ENCODE data around the gene POLRMT. TPM values are rescaled to one million over a fixed set of nuclear protein-coding genes. Genes with fewer than 3 reads are reported as not detected.
"Not testable (repeated sequence)": the region's sequence is repeated elsewhere in the genome, so short reads cannot be mapped to it uniquely, and the experiment has no call there.

POLRMT gene
- polyA plus RNA-seq, 1 donor from 2014 or later, result 41.9 TPM

- peaks cover 4% of the 10 kb centered on the region for H3K36me3 Mint-ChIP-seq
- peaks cover 0 to 2% (median 0%) of the 10 kb centered on the region in 3 donors for H3K9me3 Mint-ChIP-seq
- peak overlapping the region; percentile 91 to 98 (median 93) for H3K4me3 Mint-ChIP-seq
- H3K27ac Mint-ChIP-seq, result peak overlapping the region; percentile 94 to 99 (median 97)
- peaks cover 19 to 23% (median 23%) of the 10 kb centered on the region in 3 donors for H3K4me1 Mint-ChIP-seq
- no peaks in the 10 kb centered on the region for H3K27me3 Mint-ChIP-seq
Measured at GRCh38 chr19:632579-633067, 714 bp downstream of the POLRMT start.

GRCh38 chr19:629961-630714 is 3.2 kb downstream of the POLRMT start:
- Mint-ChIP-seq H3K36me3 (peaks cover 5% of the 10 kb centered on the region), H3K4me1 (peaks cover 9 to 20% (median 14%) of the 10 kb centered on the region in 3 donors), H3K27me3 (no peaks in the 10 kb centered on the region), H3K9me3 (no peaks in the 10 kb centered on the region), H3K4me3 (peak overlapping the region in 2 of 4 donors; percentile 39 to 68), H3K27ac (peak overlapping the region in 2 of 3 donors; percentile 53 to 80)

- not testable (repeated sequence) for H3K36me3 Mint-ChIP-seq, H3K9me3 Mint-ChIP-seq
- peaks cover 9 to 20% (median 14%) of the 10 kb centered on the region in 3 donors for H3K4me1 Mint-ChIP-seq
Measured at GRCh38 chr19:629515-629914, 3.8 kb downstream of the POLRMT start.

GRCh38 chr19:628168-628567 is 5.2 kb downstream of the POLRMT start:
- peak overlapping the region in 2 of 4 donors; percentile 16 to 68 for H3K4me3 Mint-ChIP-seq
- peaks cover 0 to 14% (median 12%) of the 10 kb centered on the region in 3 donors for H3K4me1 Mint-ChIP-seq
- H3K27me3 Mint-ChIP-seq, result no peaks in the 10 kb centered on the region
- peak overlapping the region in 1 of 3 donors; percentile 39 for H3K27ac Mint-ChIP-seq
- H3K36me3 Mint-ChIP-seq, result peaks cover 5% of the 10 kb centered on the region
- H3K9me3 Mint-ChIP-seq, result no peaks in the 10 kb centered on the region

More at GRCh38 chr19:629515-629914, 3.8 kb downstream of the POLRMT start:
- H3K27me3 Mint-ChIP-seq, H3K27ac Mint-ChIP-seq: not testable (repeated sequence)
- peak overlapping the region in 1 of 4 donors; percentile 68 for H3K4me3 Mint-ChIP-seq

GRCh38 chr19:626566-626965 is 6.8 kb downstream of the POLRMT start:
- H3K36me3 Mint-ChIP-seq, H3K27ac Mint-ChIP-seq, H3K9me3 Mint-ChIP-seq, H3K27me3 Mint-ChIP-seq: not testable (repeated sequence)
- Mint-ChIP-seq H3K4me1 (peaks cover 0 to 11% (median 7%) of the 10 kb centered on the region in 3 donors), H3K4me3 (peak overlapping the region in 1 of 4 donors; percentile 50)

GRCh38 chr19:625257-625656 is 8.1 kb downstream of the POLRMT start:
- Mint-ChIP-seq H3K27me3 (no peaks in the 10 kb centered on the region), H3K4me1 (peaks cover 0 to 5% (median 4%) of the 10 kb centered on the region in 3 donors), H3K36me3 (peaks cover 5% of the 10 kb centered on the region), H3K27ac (peak overlapping the region in 2 of 3 donors; percentile 7 to 32), H3K4me3 (no peak overlapping the region), H3K9me3 (no peaks in the 10 kb centered on the region)

- H3K27me3 Mint-ChIP-seq, result no peaks in the 10 kb centered on the region
- no peaks in the 10 kb centered on the region for H3K9me3 Mint-ChIP-seq
- H3K4me1 Mint-ChIP-seq, result peaks cover 0 to 5% (median 0%) of the 10 kb centered on the region in 3 donors
- peaks cover 5% of the 10 kb centered on the region for H3K36me3 Mint-ChIP-seq
- H3K27ac Mint-ChIP-seq, result peak overlapping the region in 1 of 3 donors; percentile 70
- H3K4me3 Mint-ChIP-seq, result no peak overlapping the region
Measured at GRCh38 chr19:624433-625109, 8.8 kb downstream of the POLRMT start.

- Mint-ChIP-seq H3K36me3 (peaks cover 6% of the 10 kb centered on the region), H3K4me1 (peaks cover 0 to 3% (median 0%) of the 10 kb centered on the region in 3 donors), H3K4me3 (no peak overlapping the region), H3K27ac (peak overlapping the region in 1 of 3 donors; percentile 70), H3K9me3 (no peaks in the 10 kb centered on the region), H3K27me3 (no peaks in the 10 kb centered on the region)
Measured at GRCh38 chr19:623974-624373, 9.4 kb downstream of the POLRMT start.

GRCh38 chr19:623175-623916 is 10.0 kb downstream of the POLRMT start:
- peaks cover 0 to 2% (median 0%) of the 10 kb centered on the region in 3 donors for H3K4me1 Mint-ChIP-seq
- no peak overlapping the region for H3K4me3 Mint-ChIP-seq
- no peaks in the 10 kb centered on the region for H3K9me3 Mint-ChIP-seq
- H3K36me3 Mint-ChIP-seq, result peaks cover 8% of the 10 kb centered on the region
- no peaks in the 10 kb centered on the region for H3K27me3 Mint-ChIP-seq
- peak overlapping the region in 1 of 3 donors; percentile 70 for H3K27ac Mint-ChIP-seq

- H3K9me3 Mint-ChIP-seq, result no peaks in the 10 kb centered on the region
- H3K4me3 Mint-ChIP-seq, result no peak overlapping the region
- H3K27me3 Mint-ChIP-seq, result no peaks in the 10 kb centered on the region
- H3K4me1 Mint-ChIP-seq, result peaks cover 0 to 2% (median 0%) of the 10 kb centered on the region in 3 donors
- H3K36me3 Mint-ChIP-seq, result peaks cover 6% of the 10 kb centered on the region
- no peak overlapping the region for H3K27ac Mint-ChIP-seq
Measured at GRCh38 chr19:622666-623065, 10.7 kb downstream of the POLRMT start.

GRCh38 chr19:621819-622218 is 11.5 kb downstream of the POLRMT start:
- Mint-ChIP-seq H3K9me3 (no peaks in the 10 kb centered on the region), H3K27me3 (no peaks in the 10 kb centered on the region), H3K36me3 (peaks cover 7% of the 10 kb centered on the region), H3K27ac (no peak overlapping the region), H3K4me1 (peaks cover 0 to 2% (median 0%) of the 10 kb centered on the region in 3 donors), H3K4me3 (no peak overlapping the region)

- H3K27ac Mint-ChIP-seq, H3K4me3 Mint-ChIP-seq, H3K4me1 Mint-ChIP-seq, H3K36me3 Mint-ChIP-seq, H3K27me3 Mint-ChIP-seq, H3K9me3 Mint-ChIP-seq: not testable (repeated sequence)
Measured at GRCh38 chr19:621191-621590, 12.1 kb downstream of the POLRMT start.

- Mint-ChIP-seq H3K27ac (no peak overlapping the region), H3K9me3 (no peaks in the 10 kb centered on the region), H3K4me1 (peaks cover 3 to 5% (median 3%) of the 10 kb centered on the region in 3 donors), H3K4me3 (no peak overlapping the region), H3K36me3 (peaks cover 6% of the 10 kb centered on the region), H3K27me3 (peaks cover 4% of the 10 kb centered on the region)
Measured at GRCh38 chr19:620166-620862, 13.0 kb downstream of the POLRMT start.

GRCh38 chr19:619286-620002 is 13.9 kb downstream of the POLRMT start:
- no peaks in the 10 kb centered on the region for H3K9me3 Mint-ChIP-seq
- H3K4me1 Mint-ChIP-seq, result peaks cover 3 to 5% (median 3%) of the 10 kb centered on the region in 3 donors
- H3K27me3 Mint-ChIP-seq, result peaks cover 5% of the 10 kb centered on the region
- no peak overlapping the region for H3K4me3 Mint-ChIP-seq
- peaks cover 6% of the 10 kb centered on the region for H3K36me3 Mint-ChIP-seq
- no peak overlapping the region for H3K27ac Mint-ChIP-seq
